Astrocyte (in vitro differentiated cells and primary cell): ENCODE results near the gene PDE11A. TPM values are rescaled to one million over a fixed set of nuclear protein-coding genes. Genes with fewer than 3 reads are reported as not detected.

Experiments
- DNase-seq: peaks from one replicate; pipeline ENCODE4 v3.0.0-alpha.2; 2010; ENCODE audit warnings: low read depth
- FAIRE-seq: peaks from 2 replicates; lab custom pipeline; 2011; peaks lifted over from hg19 to GRCh38; lab: Jason Lieb, UNC
- H2AFZ ChIP-seq: 2 replicates; pipeline ENCODE4 v1.6.0; 2012; ENCODE audit warnings: low read depth, low read length, inconsistent platforms
- H3K27ac ChIP-seq: 2 replicates; pipeline ENCODE4 v1.5.1; 2011; ENCODE audit warnings: low read depth, low read length, inconsistent platforms
- H3K27me3 ChIP-seq: 2 replicates; pipeline ENCODE4 v1.6.0; 2011; ENCODE audit warnings: low read length, inconsistent platforms; ENCODE audit not compliant: insufficient read depth
- H3K36me3 ChIP-seq: 2 replicates; pipeline ENCODE4 v1.5.1; 2011; ENCODE audit warnings: low read length, inconsistent platforms; ENCODE audit not compliant: insufficient read depth
- H3K4me1 ChIP-seq: 2 replicates; pipeline ENCODE4 v1.5.1; 2011; ENCODE audit warnings: low read length, inconsistent platforms; ENCODE audit not compliant: insufficient read depth
- H3K4me2 ChIP-seq: 2 replicates; pipeline ENCODE4 v1.6.0; 2012; ENCODE audit warnings: low read length, inconsistent platforms
- H3K4me3 ChIP-seq: 2 replicates; pipeline ENCODE4 v1.5.1; 2011; ENCODE audit warnings: low read depth, mild to moderate bottlenecking, low read length, inconsistent platforms; ENCODE audit not compliant: insufficient read depth
- H3K79me2 ChIP-seq: 2 replicates; pipeline ENCODE4 v1.6.0; 2012; ENCODE audit warnings: mild to moderate bottlenecking, low read length, inconsistent platforms; ENCODE audit not compliant: insufficient read depth
- H3K9ac ChIP-seq: 2 replicates; pipeline ENCODE4 v1.6.0; 2012; ENCODE audit warnings: mild to moderate bottlenecking, low read length, inconsistent platforms
- H3K9me3 ChIP-seq: 2 replicates; pipeline ENCODE4 v1.5.1; 2012; ENCODE audit warnings: low read depth, mild to moderate bottlenecking, low read length, inconsistent platforms; ENCODE audit not compliant: insufficient read depth
- H4K20me1 ChIP-seq: 2 replicates; pipeline ENCODE4 v1.6.0; 2012; ENCODE audit warnings: low read length, inconsistent platforms; ENCODE audit not compliant: insufficient read depth
- H3K27ac Mint-ChIP-seq: one replicate; pipeline ENCODE4 v1.8.0; 2021; ENCODE audit warnings: mild to moderate bottlenecking, mixed read lengths; ENCODE audit not compliant: unreplicated experiment
- H3K27me3 Mint-ChIP-seq: one replicate; pipeline ENCODE4 v1.8.0; 2021; ENCODE audit warnings: low read depth, mixed read lengths; ENCODE audit not compliant: unreplicated experiment
- H3K36me3 Mint-ChIP-seq: one replicate; pipeline ENCODE4 v1.8.0; 2021; ENCODE audit warnings: low read depth, mixed read lengths; ENCODE audit not compliant: unreplicated experiment
- H3K4me1 Mint-ChIP-seq: one replicate; pipeline ENCODE4 v1.8.0; 2021; ENCODE audit warnings: low read depth, mixed read lengths; ENCODE audit not compliant: unreplicated experiment
- H3K4me3 Mint-ChIP-seq: one replicate; pipeline ENCODE4 v1.8.0; 2021; ENCODE audit warnings: mild to moderate bottlenecking, moderate library complexity, mixed read lengths; ENCODE audit not compliant: unreplicated experiment
- H3K9me3 Mint-ChIP-seq: one replicate; pipeline ENCODE4 v1.8.0; 2021; ENCODE audit warnings: mild to moderate bottlenecking, mixed read lengths; ENCODE audit not compliant: unreplicated experiment
- EZH2 ChIP-seq: IDR thresholded peaks from 2 replicates; pipeline ENCODE4 v1.6.1; 2012; ENCODE audit warnings: mild to moderate bottlenecking, low read length, inconsistent platforms; ENCODE audit not compliant: insufficient read depth
- total RNA-seq: library from RNA; stranded (reverse); gene quantifications from 2 replicates; pipeline ENCODE4 v1.2.1, GENCODE V29; 2021
- TF ChIP-seq, protein P1 (sequence below): IDR thresholded peaks from 2 replicates; pipeline ENCODE4 v1.5.1; 2011; ENCODE audit warnings: low read depth, mild to moderate bottlenecking, inconsistent platforms, low read length, moderate library complexity; ENCODE audit not compliant: insufficient read depth

The PDE11A gene
- total RNA-seq, 1 donor from 2014 or later: 0.45 TPM

DNA sequence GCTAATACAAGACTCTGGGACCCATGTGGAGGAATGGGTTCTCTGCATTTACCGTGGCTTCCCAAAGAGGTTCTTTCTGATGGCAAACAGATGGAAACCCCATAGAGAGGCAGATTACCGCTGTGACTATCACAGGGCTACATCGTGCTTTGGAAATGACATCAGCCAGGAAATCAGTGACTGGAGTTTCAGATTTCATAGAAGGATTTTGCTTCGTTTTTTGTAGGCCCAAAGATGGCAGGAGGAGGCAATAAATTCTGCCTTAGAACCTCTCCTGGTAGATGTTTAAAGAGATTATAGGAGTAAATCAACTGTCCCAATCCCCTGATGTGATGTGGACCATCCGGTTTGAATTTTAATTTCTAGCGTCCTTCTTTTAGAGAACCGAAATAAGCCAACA is 465.9 kb downstream of the PDE11A start:
- Mint-ChIP-seq H3K9me3 (peaks cover 16% of the 10 kb centered on the region), H3K36me3 (peaks cover 8% of the 10 kb centered on the region), H3K27ac (no peak overlapping the region), H3K4me1 (no peaks in the 10 kb centered on the region), H3K4me3 (no peak overlapping the region), H3K27me3 (no peaks in the 10 kb centered on the region)
- Histone ChIP-seq H3K27ac (no peak overlapping the region), H2AFZ (peak overlapping the region; percentile 51), H4K20me1 (no peaks in the 10 kb centered on the region), H3K4me2 (peak overlapping the region; percentile 27), H3K79me2 (no peaks in the 10 kb centered on the region), H3K36me3 (no peaks in the 10 kb centered on the region), H3K4me1 (no peaks in the 10 kb centered on the region), H3K9ac (no peak overlapping the region), H3K4me3 (no peak overlapping the region), H3K27me3 (no peaks in the 10 kb centered on the region), H3K9me3 (no peaks in the 10 kb centered on the region)
- DNase-seq: peak; percentile 3
- no peak for TF ChIP-seq EZH2
- TF ChIP-seq, protein P1, sequence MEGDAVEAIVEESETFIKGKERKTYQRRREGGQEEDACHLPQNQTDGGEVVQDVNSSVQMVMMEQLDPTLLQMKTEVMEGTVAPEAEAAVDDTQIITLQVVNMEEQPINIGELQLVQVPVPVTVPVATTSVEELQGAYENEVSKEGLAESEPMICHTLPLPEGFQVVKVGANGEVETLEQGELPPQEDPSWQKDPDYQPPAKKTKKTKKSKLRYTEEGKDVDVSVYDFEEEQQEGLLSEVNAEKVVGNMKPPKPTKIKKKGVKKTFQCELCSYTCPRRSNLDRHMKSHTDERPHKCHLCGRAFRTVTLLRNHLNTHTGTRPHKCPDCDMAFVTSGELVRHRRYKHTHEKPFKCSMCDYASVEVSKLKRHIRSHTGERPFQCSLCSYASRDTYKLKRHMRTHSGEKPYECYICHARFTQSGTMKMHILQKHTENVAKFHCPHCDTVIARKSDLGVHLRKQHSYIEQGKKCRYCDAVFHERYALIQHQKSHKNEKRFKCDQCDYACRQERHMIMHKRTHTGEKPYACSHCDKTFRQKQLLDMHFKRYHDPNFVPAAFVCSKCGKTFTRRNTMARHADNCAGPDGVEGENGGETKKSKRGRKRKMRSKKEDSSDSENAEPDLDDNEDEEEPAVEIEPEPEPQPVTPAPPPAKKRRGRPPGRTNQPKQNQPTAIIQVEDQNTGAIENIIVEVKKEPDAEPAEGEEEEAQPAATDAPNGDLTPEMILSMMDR: no peak
- FAIRE-seq: no peak

DNA sequence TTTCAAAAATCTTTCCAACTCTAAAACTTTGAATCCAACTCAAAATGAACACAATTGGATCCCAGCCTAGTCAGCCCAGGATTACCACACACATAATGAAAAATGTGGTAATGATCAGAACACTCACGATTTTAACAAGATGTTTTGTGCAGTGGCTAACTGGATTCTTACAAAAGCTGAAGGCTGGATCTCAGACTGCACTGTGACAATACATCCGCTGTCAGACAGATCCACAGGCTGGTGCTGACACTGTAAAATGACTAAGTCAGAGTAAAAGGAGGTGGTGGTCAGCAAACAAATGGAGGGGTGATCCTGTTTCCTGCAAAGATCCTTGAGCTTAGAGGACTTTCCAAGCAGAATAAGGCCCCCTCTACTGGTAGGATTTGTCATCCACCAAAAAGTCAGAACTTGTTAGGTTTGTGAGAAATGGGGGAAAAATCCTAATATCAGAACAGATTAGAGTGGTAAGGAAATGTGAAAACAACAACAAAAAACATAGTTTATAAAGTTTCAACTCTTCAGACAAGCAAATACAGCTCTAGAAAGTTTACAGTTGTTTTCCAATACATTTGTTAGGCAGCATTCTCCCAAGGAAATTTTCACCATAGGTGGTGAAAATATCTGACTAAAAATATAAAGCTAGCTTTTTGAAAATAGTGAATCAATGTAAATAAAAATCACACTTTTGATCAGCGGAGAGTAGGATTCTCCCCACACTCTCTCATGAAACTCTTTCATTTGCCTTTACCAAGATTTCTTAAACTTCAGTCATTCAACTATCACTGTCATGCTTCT is 468.1 kb downstream of the PDE11A start:
- H3K4me3 Mint-ChIP-seq: no peak overlapping the region
- Histone ChIP-seq H3K27ac (no peak overlapping the region), H2AFZ (peak overlapping the region; percentile 63), H3K9ac (peak overlapping the region; percentile 4), H3K4me3 (no peak overlapping the region), H3K9me3 (no peaks in the 10 kb centered on the region), H4K20me1 (no peaks in the 10 kb centered on the region), H3K27me3 (no peaks in the 10 kb centered on the region), H3K79me2 (no peaks in the 10 kb centered on the region), H3K4me1 (no peaks in the 10 kb centered on the region), H3K36me3 (no peaks in the 10 kb centered on the region), H3K4me2 (peak overlapping the region; percentile 61)
- H3K4me1 Mint-ChIP-seq: no peaks in the 10 kb centered on the region
- DNase-seq (peak; percentile 60), FAIRE-seq (peak; percentile 71)
- TF ChIP-seq EZH2: no peak
- TF ChIP-seq, protein P1: peak; percentile 81
- peaks cover 8% of the 10 kb centered on the region for H3K36me3 Mint-ChIP-seq
- peaks cover 11% of the 10 kb centered on the region for H3K9me3 Mint-ChIP-seq
- H3K27ac Mint-ChIP-seq: no peak overlapping the region
- no peaks in the 10 kb centered on the region for H3K27me3 Mint-ChIP-seq

DNA sequence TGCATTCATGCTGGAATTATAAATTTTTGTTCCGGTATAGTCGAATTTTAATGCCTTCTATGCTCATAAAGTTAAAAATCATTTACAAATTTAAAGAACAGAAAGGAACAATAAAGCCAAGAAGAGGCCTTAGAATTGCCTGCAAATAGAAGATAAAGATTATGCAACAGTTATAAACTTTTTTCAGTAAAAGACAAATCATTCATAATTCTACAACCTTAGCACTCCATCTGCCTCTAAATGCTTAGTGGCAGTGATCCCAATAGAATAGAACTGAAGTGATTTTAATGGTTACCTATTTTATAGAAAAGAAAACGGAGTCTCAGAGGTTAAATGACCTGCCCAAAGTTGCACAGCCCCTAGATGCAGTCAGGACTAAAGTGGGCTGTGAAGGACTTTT is 468.8 kb downstream of the PDE11A start:
- Histone ChIP-seq H3K36me3 (no peaks in the 10 kb centered on the region), H3K4me2 (no peak overlapping the region), H3K9ac (no peak overlapping the region), H3K79me2 (no peaks in the 10 kb centered on the region), H3K4me3 (no peak overlapping the region), H2AFZ (no peak overlapping the region), H3K27ac (no peak overlapping the region), H3K27me3 (no peaks in the 10 kb centered on the region), H4K20me1 (no peaks in the 10 kb centered on the region), H3K9me3 (no peaks in the 10 kb centered on the region), H3K4me1 (no peaks in the 10 kb centered on the region)
- H3K4me1 Mint-ChIP-seq: no peaks in the 10 kb centered on the region
- no peak for FAIRE-seq
- peaks cover 3% of the 10 kb centered on the region for H3K36me3 Mint-ChIP-seq
- no peak overlapping the region for H3K27ac Mint-ChIP-seq
- no peak for DNase-seq
- H3K9me3 Mint-ChIP-seq: peaks cover 6% of the 10 kb centered on the region
- H3K4me3 Mint-ChIP-seq: no peak overlapping the region
- TF ChIP-seq, protein P1: no peak
- no peak for TF ChIP-seq EZH2
- H3K27me3 Mint-ChIP-seq: no peaks in the 10 kb centered on the region
